Endothelial cell of umbilical vein (primary cell): ENCODE measurements around the gene MEGF11. TPM values are rescaled to one million over a fixed set of nuclear protein-coding genes. Genes with fewer than 3 reads are reported as not detected.

ENCODE experiments used
- BruUV-seq: library from RNA; stranded (reverse); fragments of 400-500 nt; replicated peaks from 2 replicates; lab custom pipeline; 2021; lab: Mats Ljungman, UMichigan
- CTCF ChIA-PET: fragments of 300-600, 350-600 bp; sonication (Branson Sonifier 250); formaldehyde crosslinking; loops from one replicate; lab custom pipeline; 2021; ENCODE audit warnings: antibody characterized with exemption, inconsistent platforms; lab: Charles Lee
- POLR2A ChIA-PET: fragments of 300-600, 350-600 bp; sonication (Branson Sonifier 250); formaldehyde crosslinking; loops from one replicate; lab custom pipeline; 2021; ENCODE audit warnings: antibody characterized with exemption, inconsistent platforms; lab: Charles Lee
- DNase-seq: peaks from one replicate; pipeline ENCODE4 v3.0.0-alpha.2; 2011; ENCODE audit warnings: low read depth, low spot score
- FAIRE-seq: peaks from 2 replicates; lab custom pipeline; 2011; peaks lifted over from hg19 to GRCh38; lab: Jason Lieb, UNC
- H2AFZ ChIP-seq: 2 replicates; pipeline ENCODE4 v1.6.0; 2012; ENCODE audit warnings: low read depth, low read length, control low read depth, inconsistent platforms
- H3K27ac ChIP-seq: 2 replicates; pipeline ENCODE4 v1.5.1; 2011; ENCODE audit warnings: low read depth, mild to moderate bottlenecking, control low read depth, low read length, moderate library complexity; ENCODE audit not compliant: insufficient read depth
- H3K27me3 ChIP-seq, 2 experiments: 2 replicates each; pipeline versions ENCODE4 v1.6.0 to v1.6.1; 2011; ENCODE audit warnings: low read length in 2 of 2, mixed read lengths in 1 of 2; ENCODE audit not compliant: control insufficient read depth in 2 of 2, insufficient read depth in 2 of 2
- H3K36me3 ChIP-seq, 2 experiments: 2 replicates in 1 of 2; 3 replicates in 1 of 2; pipeline ENCODE4 v1.5.1; 2011; ENCODE audit warnings: low read length in 2 of 2, mild to moderate bottlenecking in 1 of 2, moderate library complexity in 1 of 2; ENCODE audit not compliant: control insufficient read depth in 2 of 2, insufficient read depth in 2 of 2; ENCODE audit errors: extremely low read depth in 1 of 2
- H3K4me1 ChIP-seq: 3 replicates; pipeline ENCODE4 v1.5.1; 2011; ENCODE audit warnings: mild to moderate bottlenecking, low read length; ENCODE audit not compliant: control insufficient read depth, insufficient read depth; ENCODE audit errors: extremely low read depth
- H3K4me2 ChIP-seq: 2 replicates; pipeline ENCODE4 v1.6.1; 2011; ENCODE audit warnings: low read length, control low read depth, mixed read lengths; ENCODE audit not compliant: insufficient read depth
- H3K4me3 ChIP-seq, 3 experiments: fragments of 200-600 bp in 1 of 3; sonication (generic), shearing (Covaris generic) in 1 of 3; replicated peaks in 1 of 3; 2 replicates each; pipeline ENCODE4 v1.5.1; 2011 to 2016; ENCODE audit warnings: control low read depth in 3 of 3, low read length in 3 of 3, mild to moderate bottlenecking in 2 of 3, inconsistent platforms in 1 of 3, low read depth in 1 of 3, moderate library complexity in 1 of 3; ENCODE audit not compliant: insufficient read depth in 1 of 3
- H3K79me2 ChIP-seq: 2 replicates; pipeline ENCODE4 v1.6.0; 2012; ENCODE audit warnings: low read length, inconsistent platforms; ENCODE audit not compliant: control insufficient read depth, insufficient read depth
- H3K9ac ChIP-seq: replicated peaks from 2 replicates; pipeline ENCODE3; 2011; ENCODE audit warnings: low read length, control low read depth; ENCODE audit not compliant: insufficient read depth; ENCODE audit errors: extremely low read depth
- H3K9me1 ChIP-seq: replicated peaks from 3 replicates; pipeline ENCODE4 v1.6.0; 2011; ENCODE audit warnings: mild to moderate bottlenecking, low read length; ENCODE audit not compliant: control insufficient read depth, insufficient read depth; ENCODE audit errors: extremely low read depth
- H3K9me3 ChIP-seq: replicated peaks from 2 replicates; pipeline ENCODE4 v1.5.1; 2012; ENCODE audit warnings: low read length, inconsistent platforms; ENCODE audit not compliant: control insufficient read depth, insufficient read depth
- H4K20me1 ChIP-seq: replicated peaks from 2 replicates; pipeline ENCODE3; 2011; ENCODE audit warnings: mild to moderate bottlenecking, low read length; ENCODE audit not compliant: control insufficient read depth, insufficient read depth; ENCODE audit errors: extremely low read depth
- CTCF ChIP-seq, 2 donors: IDR thresholded peaks; 1 replicate in 1 of 2; 2 replicates in 1 of 2; pipeline ENCODE4 v1.5.1; 2011; ENCODE audit warnings: low read length in 2 of 2, mild to moderate bottlenecking in 2 of 2, moderate library complexity in 2 of 2, control low read depth in 1 of 2, inconsistent platforms in 1 of 2, low read depth in 1 of 2; ENCODE audit not compliant: insufficient read depth in 1 of 2; ENCODE audit errors: extremely low read depth in 1 of 2
- EZH2 ChIP-seq: IDR thresholded peaks from 2 replicates; pipeline ENCODE4 v1.6.1; 2012; ENCODE audit warnings: borderline replicate concordance, low read depth, mild to moderate bottlenecking, moderate library complexity, low read length, inconsistent platforms; ENCODE audit not compliant: severe bottlenecking
- FOS ChIP-seq: IDR thresholded peaks from 2 replicates; pipeline ENCODE4 v1.6.1; 2011; ENCODE audit warnings: mild to moderate bottlenecking, low read length, moderate library complexity, borderline replicate concordance; ENCODE audit not compliant: insufficient read depth
- GATA2 ChIP-seq: IDR thresholded peaks from 2 replicates; pipeline ENCODE4 v1.7.0; 2011; ENCODE audit warnings: low read depth, mild to moderate bottlenecking, moderate library complexity, mixed read lengths, low read length; ENCODE audit not compliant: insufficient read length, insufficient read depth
- JUN ChIP-seq: IDR thresholded peaks from 2 replicates; pipeline ENCODE4 v1.6.1; 2011; ENCODE audit warnings: borderline replicate concordance, low read depth; ENCODE audit not compliant: insufficient read length, insufficient read depth
- MAX ChIP-seq: IDR thresholded peaks from 2 replicates; pipeline ENCODE4 v1.6.1; 2011; ENCODE audit not compliant: insufficient read depth, insufficient read length
- MYC ChIP-seq: IDR thresholded peaks from one replicate; pipeline ENCODE4 v1.6.1; 2011; ENCODE audit warnings: mild to moderate bottlenecking, low read depth, low read length
- POLR2A ChIP-seq: IDR thresholded peaks from 2 replicates; pipeline ENCODE4 v1.6.1; 2012; ENCODE audit warnings: low read depth, mild to moderate bottlenecking, control low read depth, low read length
- POLR2AphosphoS5 ChIP-seq: IDR thresholded peaks from 2 replicates; pipeline ENCODE4 v1.6.1; 2012; ENCODE audit warnings: low read depth, mild to moderate bottlenecking, control low read depth, low read length, moderate library complexity; ENCODE audit not compliant: insufficient read depth
- dilution Hi-C: fragments of 300-500 bp; cut with MboI; formaldehyde crosslinking; loops from one replicate; pipeline ENCODE4 v1.15.0; 2019; ENCODE audit warnings: low sequenced_read_pairs; ENCODE audit not compliant: extremely low pct_ligation_motif_present
- intact Hi-C: fragments of 100-400 bp; cut with micrococcal nuclease; formaldehyde crosslinking; loops from one replicate; pipeline ENCODE4 v1.10.0; 2022
- polyA plus RNA-seq, 4 experiments: library from polyadenylated mRNA; depleted of rRNA in 3 of 4; stranded (reverse) in 3 of 4; unstranded in 1 of 4; fragments of >200 nt; gene quantifications; 2 replicates each; pipeline versions ENCODE4 v1.2.1 to v1.2.3, GENCODE V29; 2011 to 2012; ENCODE audit warnings: missing spikeins in 1 of 4
- total RNA-seq: library from RNA; stranded (reverse); gene quantifications from 2 replicates; pipeline ENCODE4 v1.2.3, GENCODE V29; 2021

The MEGF11 gene
- total and polyA plus RNA-seq, 2 donors (not counting 3 experiments of a cell fraction or from before 2014, with no cell fraction given), result not detected

- no peak overlapping the region for H3K4me2 ChIP-seq
- H3K36me3 ChIP-seq, result no peaks in the 10 kb centered on the region
- DNase-seq (no peak), FAIRE-seq (no peak)
- H3K4me3 ChIP-seq, result no peak overlapping the region
- no peaks in the 10 kb centered on the region for H4K20me1 ChIP-seq
- H3K79me2 ChIP-seq, result no peaks in the 10 kb centered on the region
- no peaks in the 10 kb centered on the region for H3K9me3 ChIP-seq
- H3K4me1 ChIP-seq, result no peaks in the 10 kb centered on the region
- peaks cover 12 to 17% of the 10 kb centered on the region in 2 experiments for H3K27me3 ChIP-seq
- intact Hi-C loops (no loop called here), dilution Hi-C loops (no loop called here)
- ChIA-PET CTCF (interaction anchor here (1.1 kb wide), 1 partner anchor 10 kb away, joined by 3 read pairs; no protein-coding TSS in a partner anchor), POLR2A (no interaction called here)
- TF ChIP-seq POLR2A (no peak), JUN (no peak), EZH2 (no peak), GATA2 (no peak), POLR2AphosphoS5 (no peak), MAX (no peak), FOS (no peak), CTCF (IDR thresholded peaks at IDR 0.05; ENCODE audit: extremely low read depth in 1 of 2, insufficient read depth in 1 of 2, low read depth in 1 of 2, low read length in 2 of 2) (no peak), MYC (no peak)
- H2AFZ ChIP-seq, result no peak overlapping the region
- no peak overlapping the region for H3K9ac ChIP-seq
- BruUV-seq, result no TSS peak
- H3K9me1 ChIP-seq, result no peaks in the 10 kb centered on the region
- H3K27ac ChIP-seq, result no peak overlapping the region
Observed at GRCh38 chr15:66187271-66187670, 66.3 kb downstream of the MEGF11 start.
